Panc1 (cell line): ENCODE measurements around the gene GSK3B. TPM values are rescaled to one million over a fixed set of nuclear protein-coding genes. Genes with fewer than 3 reads are reported as not detected.

Experiments used
- ATAC-seq: fragments of 200-7000 bp; cut with Tn5 transposase; 2 replicates; pipeline ENCODE4 v1.9.1; 2020; ENCODE audit warnings: mild to moderate bottlenecking, moderate library complexity
- BruUV-seq: library from RNA; stranded (reverse); fragments of 400-500 nt; replicated peaks from 2 replicates; lab custom pipeline; 2021; lab: Mats Ljungman, UMichigan
- CTCF ChIA-PET: fragments of 300-600 bp; sonication (Branson Sonifier 250); formaldehyde crosslinking; loops from one replicate; lab custom pipeline; 2022; ENCODE audit warnings: antibody characterized with exemption; lab: Charles Lee
- POLR2A ChIA-PET: fragments of 300-600 bp; sonication (Branson Sonifier 250); formaldehyde crosslinking; loops from one replicate; lab custom pipeline; 2022; ENCODE audit warnings: antibody characterized with exemption; lab: Charles Lee
- DNase-seq: peaks from one replicate; pipeline ENCODE4 v3.0.0-alpha.2; 2010; ENCODE audit warnings: low read depth, low spot score
- H3K27ac ChIP-seq: 2 replicates; pipeline ENCODE4 v1.5.1; 2011; ENCODE audit warnings: mild to moderate bottlenecking, low read length, inconsistent platforms
- H3K27me3 ChIP-seq: fragments of 200-500 bp; sonication (Bioruptor generic); 2 replicates; pipeline ENCODE4 v1.6.0; 2014; ENCODE audit warnings: low read length, inconsistent platforms; ENCODE audit not compliant: control insufficient read depth, insufficient read depth
- H3K36me3 ChIP-seq: fragments of 200-500 bp; sonication (Bioruptor generic); 2 replicates; pipeline ENCODE4 v1.5.1; 2014; ENCODE audit warnings: inconsistent platforms, mild to moderate bottlenecking, low read length, moderate library complexity; ENCODE audit not compliant: control insufficient read depth, insufficient read depth
- H3K4me1 ChIP-seq: 2 replicates; pipeline ENCODE4 v1.5.1; 2011; ENCODE audit warnings: inconsistent platforms, mild to moderate bottlenecking, low read length, moderate library complexity; ENCODE audit not compliant: control insufficient read depth, insufficient read depth
- H3K4me3 ChIP-seq, 2 experiments: 2 replicates each; pipeline ENCODE4 v1.5.1; 2011 to 2012; ENCODE audit warnings: low read depth in 2 of 2, low read length in 2 of 2, mild to moderate bottlenecking in 2 of 2, inconsistent platforms in 1 of 2, moderate library complexity in 1 of 2
- H3K9me3 ChIP-seq: fragments of 200-500 bp; sonication (Bioruptor generic); 2 replicates; pipeline ENCODE4 v1.5.1; 2014; ENCODE audit warnings: low read depth, mild to moderate bottlenecking, inconsistent platforms, low read length, moderate library complexity; ENCODE audit not compliant: control insufficient read depth, insufficient read depth
- CTCF ChIP-seq: fragments of 450-650 bp; IDR thresholded peaks from 2 replicates; pipeline ENCODE4 v1.5.1; 2017; ENCODE audit warnings: mild to moderate bottlenecking
- POLR2AphosphoS5 ChIP-seq: IDR thresholded peaks from 2 replicates; pipeline ENCODE4 v1.6.1; 2012; ENCODE audit warnings: mild to moderate bottlenecking, low read depth, low read length, moderate library complexity
- REST ChIP-seq, 2 experiments: IDR thresholded peaks; 2 replicates each; pipeline ENCODE4 v1.6.1; 2011 to 2012; ENCODE audit warnings: low read depth in 2 of 2, control low read depth in 1 of 2, low read length in 1 of 2, mild to moderate bottlenecking in 1 of 2, moderate library complexity in 1 of 2; ENCODE audit not compliant: insufficient read depth in 1 of 2
- SIN3A ChIP-seq: IDR thresholded peaks from 2 replicates; pipeline ENCODE4 v1.6.1; 2012; ENCODE audit warnings: low read depth, mild to moderate bottlenecking, low read length, moderate library complexity, borderline replicate concordance; ENCODE audit not compliant: insufficient read depth
- TCF7L2 ChIP-seq: IDR thresholded peaks from 2 replicates; pipeline ENCODE4 v1.6.1; 2011; ENCODE audit warnings: mild to moderate bottlenecking, low read depth, low read length, inconsistent platforms
- in situ Hi-C: cut with HindIII; loops from 2 replicates; pipeline ENCODE4 v1.10.0; 2016; ENCODE audit warnings: low sequenced_read_pairs, low pct_unique_long_range_greater_than_20kb
- intact Hi-C: fragments of 100-400 bp; cut with micrococcal nuclease; formaldehyde crosslinking; loops from one replicate; pipeline ENCODE4 v1.10.0; 2022; ENCODE audit not compliant: unreplicated experiment
- total RNA-seq: library from RNA; stranded (reverse); gene quantifications from one replicate; pipeline ENCODE4 v1.2.1, GENCODE V29; 2021; ENCODE audit not compliant: unreplicated experiment

The GSK3B gene
- total RNA-seq, 1 experiment from 2014 or later, result 35.3 TPM

- ATAC-seq (no peak), DNase-seq (no peak)
- no peaks in the 10 kb centered on the region for H3K27me3 ChIP-seq
- no peak overlapping the region for H3K4me3 ChIP-seq
- no peak for TF ChIP-seq TCF7L2
- no peak for TF ChIP-seq REST (IDR thresholded peaks at IDR 0.05; ENCODE audit: insufficient read depth in 1 of 2, low read depth in 2 of 2, low read length in 1 of 2)
- no peak for TF ChIP-seq POLR2AphosphoS5
- H3K27ac ChIP-seq, result no peak overlapping the region
- ChIA-PET CTCF (no interaction called here), POLR2A (no interaction called here)
- BruUV-seq, result no TSS peak
- no peaks in the 10 kb centered on the region for H3K9me3 ChIP-seq
- in situ Hi-C loops (no loop called here), intact Hi-C loops (no loop called here)
- H3K4me1 ChIP-seq, result peaks cover 5% of the 10 kb centered on the region; the same call in 1 of the 2 replicates
- H3K36me3 ChIP-seq, result no peaks in the 10 kb centered on the region; the same call in 1 of the 2 replicates
Observed at GRCh38 chr3:120071259-120071658, 23.0 kb downstream of the GSK3B start.

- Histone ChIP-seq H3K27me3 (no peaks in the 10 kb centered on the region), H3K4me3 (no peak overlapping the region), H3K9me3 (no peaks in the 10 kb centered on the region), H3K27ac (no peak overlapping the region), H3K36me3 (no peaks in the 10 kb centered on the region; the same call in 1 of the 2 replicates), H3K4me1 (peaks cover 5% of the 10 kb centered on the region; the same call in 1 of the 2 replicates)
- CTCF ChIA-PET, result no interaction called here
- intact Hi-C loops (no loop called here), in situ Hi-C loops (no loop called here)
- ATAC-seq, result no peak
- POLR2A ChIA-PET, result no interaction called here
- no peak for DNase-seq
- no peak for TF ChIP-seq SIN3A
- no peak for TF ChIP-seq TCF7L2
- TF ChIP-seq POLR2AphosphoS5, result no peak
- no peak for TF ChIP-seq CTCF
- no peak for TF ChIP-seq REST (IDR thresholded peaks at IDR 0.05; ENCODE audit: insufficient read depth in 1 of 2, low read depth in 2 of 2, low read length in 1 of 2)
- BruUV-seq, result no TSS peak
Observed at GRCh38 chr3:120070263-120070981, 23.8 kb downstream of the GSK3B start.
